ENCODE data around the gene NLRP14.

GRCh38 chr11:7098235-7098832, 78.1 kb downstream of the NLRP14 start:
- TF ChIP-seq TAF1 (IDR thresholded peaks at IDR 0.05; ENCODE audit: low read depth, low read length), result no peak
- peak in 2 of 3 experiments; percentile 69 to 71; a peak in 3 of 4 replicates for TF ChIP-seq CTCF (IDR thresholded peaks at IDR 0.05; ENCODE audit: control extremely low read depth in 1 of 3, insufficient read depth in 1 of 3, low read depth in 1 of 3, low read length in 3 of 3)
- TF ChIP-seq RNF2 (IDR thresholded peaks at IDR 0.05; ENCODE audit: borderline replicate concordance, low read depth, low read length, missing control alignments, poor library complexity, severe bottlenecking), result no peak
- no peak for TF ChIP-seq BRCA1 (IDR thresholded peaks at IDR 0.05; ENCODE audit: low read depth, low read length)
- no peak for TF ChIP-seq POLR2A (IDR thresholded peaks at IDR 0.05; ENCODE audit: control extremely low read depth in 1 of 2, low read depth in 2 of 2, low read length in 2 of 2)
- no peak for TF ChIP-seq CREB1 (IDR thresholded peaks at IDR 0.05)
- no peak for TF ChIP-seq ATF2 (IDR thresholded peaks at IDR 0.05; ENCODE audit: low read length)
- no peak for TF ChIP-seq SIN3A (conservative IDR thresholded peaks at IDR 0.05 in 1 of 2, IDR thresholded peaks at IDR 0.05 in 1 of 2; ENCODE audit: low read depth in 1 of 2, low read length in 2 of 2)
- TF ChIP-seq USF2 (IDR thresholded peaks at IDR 0.05; ENCODE audit: low read length), result no peak
- TF ChIP-seq POLR2AphosphoS5 (IDR thresholded peaks at IDR 0.05; ENCODE audit: low read depth, low read length), result no peak
